Retinal pigment epithelial cell (primary cell): ENCODE data around the gene LYZL1.
A peak's percentile ranks its signal among the peaks of the same experiment; 100 is the strongest.

Source experiments
- DNase-seq: peaks from one replicate; pipeline ENCODE4 v3.0.0-alpha.2; 2010; ENCODE audit warnings: low read depth
- H3K4me3 ChIP-seq: 2 replicates; pipeline ENCODE4 v1.5.1; 2011; ENCODE audit warnings: mild to moderate bottlenecking, low read length, control low read depth, moderate library complexity
- CTCF ChIP-seq: conservative IDR thresholded peaks from 2 replicates; pipeline ENCODE4 v1.5.1; 2011; ENCODE audit warnings: low read depth, low read length, control low read depth, inconsistent platforms

LYZL1 gene

GRCh38 chr10:29254123-29255046, 34.5 kb upstream of the LYZL1 start:
- H3K4me3 ChIP-seq, result no peak overlapping the region
- TF ChIP-seq CTCF, result no peak
- peak; percentile 10 for DNase-seq

GRCh38 chr10:29255104-29255503, 33.8 kb upstream of the LYZL1 start:
- no peak for TF ChIP-seq CTCF
- no peak overlapping the region for H3K4me3 ChIP-seq
- no peak for DNase-seq

- DNase-seq, result no peak
- H3K4me3 ChIP-seq, result no peak overlapping the region
- TF ChIP-seq CTCF, result no peak
Observed at GRCh38 chr10:29256019-29256418, 32.9 kb upstream of the LYZL1 start.

- TF ChIP-seq CTCF, result no peak
- DNase-seq, result no peak
- H3K4me3 ChIP-seq, result no peak overlapping the region
Observed at GRCh38 chr10:29256586-29256985, 32.3 kb upstream of the LYZL1 start.

- TF ChIP-seq CTCF, result no peak
- DNase-seq, result peak; percentile 28
- H3K4me3 ChIP-seq, result no peak overlapping the region
Observed at GRCh38 chr10:29257106-29257783, 31.6 kb upstream of the LYZL1 start.

GRCh38 chr10:29257784-29258135, 31.1 kb upstream of the LYZL1 start:
- H3K4me3 ChIP-seq, result no peak overlapping the region
- TF ChIP-seq CTCF, result no peak
- peak; percentile 18 for DNase-seq
